Left lobe of liver (tissue), 2 donors: ENCODE measurements around the gene SERINC4. TPM values are rescaled to one million over a fixed set of nuclear protein-coding genes. Genes with fewer than 3 reads are reported as not detected.
A peak's percentile ranks its signal among the peaks of the same experiment; 100 is the strongest.

Experiments used
- ATAC-seq: fragments of 200-7000 bp; cut with Tn5 transposase; one replicate; pipeline ENCODE4 v1.9.1; 2020; ENCODE audit warnings: mild to moderate bottlenecking, moderate library complexity
- DNase-seq: peaks from one replicate; pipeline ENCODE4 v3.0.0-alpha.2; 2020; ENCODE audit warnings: low spot score
- total RNA-seq: library from RNA; stranded (reverse); gene quantifications from one replicate; pipeline ENCODE4 v1.2.1, GENCODE V29; 2021
- donor health status: DM: no; HTN: no; CAD: no; lungs with moderate emphysema.
- donor health status: DM: no; HTN: yes; CAD: no.

SERINC4 gene
- total RNA-seq, 1 donor from 2014 or later = 0.18 TPM

- DNase-seq (no peak), ATAC-seq (no peak)
These were observed 643 bp downstream of the SERINC4 start for GRCh38 chr15:43799209-43799944.

GRCh38 chr15:43796566-43796965 lies 3.5 kb downstream of the SERINC4 start:
- DNase-seq = no peak
- no peak for ATAC-seq

GRCh38 chr15:43795997-43796396 lies 4.0 kb downstream of the SERINC4 start:
- no peak for DNase-seq
- ATAC-seq = no peak

DNA sequence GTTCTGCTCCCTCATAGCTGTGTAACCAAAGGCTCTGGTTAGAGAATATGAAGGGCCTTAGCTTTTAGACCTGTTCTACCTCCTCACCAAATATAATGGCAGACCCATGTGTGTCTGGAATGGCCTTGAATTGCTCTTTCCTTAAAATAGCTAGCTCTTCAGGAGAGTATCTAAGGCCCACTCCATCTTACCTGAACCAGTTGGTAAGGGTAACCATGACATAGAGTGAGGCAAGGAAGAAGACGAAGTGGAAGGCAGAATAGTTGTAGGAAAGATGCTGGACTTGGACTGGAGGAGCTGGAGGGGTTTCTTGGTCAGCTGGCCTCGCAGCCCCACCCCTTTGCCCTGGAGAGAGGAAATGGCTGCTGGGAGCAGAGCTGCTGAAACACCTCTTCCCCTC lies 4.8 kb downstream of the SERINC4 start:
- DNase-seq (no peak), ATAC-seq (no peak)

DNA sequence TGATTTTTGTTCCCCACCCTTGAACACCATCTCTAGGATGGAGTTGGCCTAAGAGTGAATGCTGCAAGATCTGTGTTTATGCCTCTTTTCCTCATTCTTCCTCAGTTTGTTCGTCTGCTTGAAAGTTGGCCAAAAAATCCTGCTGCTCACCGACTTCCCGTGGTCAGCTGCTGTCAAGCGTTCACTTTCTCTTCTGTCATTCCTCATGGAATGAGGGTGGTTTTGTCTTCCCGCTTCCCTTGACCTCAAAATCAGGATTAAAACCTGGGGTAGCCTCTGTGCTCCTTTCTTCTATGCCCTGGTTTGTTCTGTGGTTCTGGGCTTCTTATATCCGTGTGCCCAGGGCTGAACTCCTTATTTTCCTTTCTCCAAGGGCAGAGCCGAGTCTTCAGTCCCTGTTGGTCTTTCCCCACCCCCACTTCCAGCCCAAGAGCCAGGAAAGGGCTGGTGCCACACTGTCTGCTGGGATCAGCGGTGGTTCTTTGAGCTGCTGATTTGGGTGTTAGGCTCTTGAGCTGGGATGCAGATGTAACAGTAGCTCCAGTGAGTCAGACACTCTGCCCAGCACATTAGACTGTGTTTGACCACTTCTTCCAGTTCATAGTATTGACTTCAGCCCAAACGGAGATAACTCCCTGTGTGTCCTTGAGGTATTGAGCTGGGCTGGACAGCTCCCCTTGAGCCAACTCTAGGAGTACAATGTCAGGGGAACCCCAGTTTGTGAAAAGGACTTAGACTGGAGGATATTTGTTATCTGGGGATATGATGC lies 5.6 kb downstream of the SERINC4 start:
- ATAC-seq (no peak), DNase-seq (no peak)

GRCh38 chr15:43793647-43794046 lies 6.4 kb downstream of the SERINC4 start:
- DNase-seq = no peak

GRCh38 chr15:43792761-43793476 lies 7.1 kb downstream of the SERINC4 start:
- DNase-seq = peak; percentile 52

More at GRCh38 chr15:43793647-43794046, 6.4 kb downstream of the SERINC4 start:
- ATAC-seq = no peak

DNA sequence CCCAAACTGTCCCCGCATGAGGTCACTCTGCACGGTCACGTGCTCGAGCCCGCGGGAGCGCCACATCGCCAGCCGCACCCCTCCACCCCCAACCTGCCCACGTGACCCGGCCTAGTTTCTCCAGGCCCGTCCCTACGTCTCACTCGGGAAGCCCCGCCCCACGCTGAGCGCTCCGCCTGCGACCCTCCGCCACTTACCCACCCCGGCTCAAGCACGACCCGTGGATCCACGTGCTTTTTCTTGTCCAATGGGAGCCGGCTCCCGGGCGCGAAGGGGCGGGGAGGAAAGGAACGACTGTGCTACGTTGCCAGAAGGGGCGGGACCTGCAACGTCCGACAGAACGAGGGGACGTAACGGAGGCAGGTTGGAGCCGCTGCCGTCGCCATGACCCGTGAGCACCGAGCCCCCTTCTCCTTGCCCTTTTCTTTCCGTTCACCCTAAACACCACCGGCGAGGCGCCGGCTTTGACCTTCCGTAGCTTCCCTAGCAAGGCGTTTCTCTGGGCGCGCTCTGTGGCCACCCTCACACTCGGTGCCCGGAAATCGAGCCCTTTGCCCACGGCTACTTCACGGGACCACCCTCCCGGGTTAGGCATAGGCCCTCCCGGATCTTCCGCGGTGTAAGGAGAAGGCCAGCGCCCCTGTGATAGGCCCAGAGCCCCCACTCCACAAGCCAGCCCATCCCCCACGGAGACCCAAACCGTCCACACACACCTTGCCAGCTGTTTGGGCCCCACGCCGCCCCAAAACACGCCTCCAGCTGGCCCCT lies 7.8 kb downstream of the SERINC4 start, which contains the start of gene SERF2:
TSS of gene SERF2 (plus strand) at position 328 of the 768 bp plus-strand sequence. CDS start at position 385, 57 bp downstream.
- ATAC-seq (peak; percentile 92), DNase-seq (peak; percentile 100)

More at GRCh38 chr15:43792761-43793476, 7.1 kb downstream of the SERINC4 start:
- ATAC-seq = peak; percentile 6

- ATAC-seq = no peak
- no peak for DNase-seq
These were observed 10.6 kb downstream of the SERINC4 start for GRCh38 chr15:43789409-43789808.

GRCh38 chr15:43779016-43779415 lies 21.0 kb downstream of the SERINC4 start:
- ATAC-seq (no peak), DNase-seq (no peak)

- ATAC-seq (peak; percentile 72), DNase-seq (peak; percentile 87)
These were observed 22.6 kb downstream of the SERINC4 start for GRCh38 chr15:43777267-43777914.

GRCh38 chr15:43776718-43777266 lies 23.2 kb downstream of the SERINC4 start, which contains the start of gene ELL3:
Gene ELL3 (minus strand): TSS chr15:43776966. CDS start chr15:43776901, 65 bp downstream.
- ATAC-seq (peak; percentile 85), DNase-seq (peak; percentile 86)

DNA sequence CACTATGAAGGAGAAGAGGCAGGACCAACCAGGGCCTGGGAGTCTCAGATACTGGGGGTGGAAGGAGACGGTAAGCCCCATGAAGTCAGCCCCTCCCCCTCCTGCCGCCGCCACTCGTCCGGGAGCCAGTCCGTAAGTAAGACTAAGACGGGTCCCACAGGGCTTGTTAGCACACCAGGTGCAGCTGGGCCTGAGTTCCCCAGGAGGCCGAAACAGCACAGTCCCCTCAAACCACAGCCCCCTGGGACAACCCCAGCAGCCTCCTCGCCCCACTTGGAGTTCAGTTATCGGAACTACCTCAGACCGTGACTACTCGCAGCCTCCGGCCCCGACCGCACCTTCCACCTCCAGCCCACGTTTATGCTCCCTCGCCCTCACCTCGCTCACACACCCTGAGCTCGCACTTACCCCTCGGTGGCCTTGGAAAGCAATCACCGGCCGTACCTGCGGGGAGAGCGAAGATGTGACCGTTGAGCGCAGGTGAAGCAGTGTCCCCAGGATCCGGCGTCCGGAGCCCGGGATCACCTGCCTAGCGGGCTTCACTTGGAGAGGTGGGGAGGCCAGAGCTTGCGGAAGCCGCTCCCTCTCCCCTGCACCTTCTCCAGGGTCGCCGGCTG lies 23.8 kb downstream of the SERINC4 start:
- DNase-seq = no peak
- peak; percentile 19 for ATAC-seq

DNA sequence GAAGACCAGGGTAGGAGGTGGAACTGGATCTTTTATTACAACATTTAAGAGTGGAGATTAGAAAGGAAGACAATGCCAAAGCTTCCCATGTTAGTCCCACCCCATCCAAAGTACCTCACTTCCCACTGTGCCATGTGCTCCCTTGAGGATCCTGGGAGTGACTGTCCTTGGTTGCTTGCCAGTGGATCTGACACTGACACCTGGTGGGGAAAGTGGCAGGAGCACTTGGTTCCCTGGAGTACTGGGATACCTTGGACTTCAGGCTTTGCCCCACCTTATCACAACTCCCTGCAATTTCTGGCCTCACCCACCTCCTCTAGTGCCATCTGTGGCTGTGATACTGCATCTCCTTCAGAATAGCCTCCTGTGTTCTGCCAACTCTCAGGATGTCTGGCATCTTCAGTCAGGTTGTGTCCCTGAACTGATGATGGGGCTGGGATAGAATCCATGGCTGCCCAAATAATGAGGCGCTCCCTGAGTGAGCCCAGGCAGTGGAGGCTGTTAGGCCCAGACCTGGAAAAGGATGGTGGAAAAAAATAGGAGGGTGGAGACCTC lies 24.5 kb downstream of the SERINC4 start:
- ATAC-seq (peak; percentile 58), DNase-seq (peak; percentile 78)

GRCh38 chr15:43774062-43774461 lies 26.0 kb downstream of the SERINC4 start:
- no peak for DNase-seq
- ATAC-seq = no peak

GRCh38 chr15:43772624-43773023 lies 27.4 kb downstream of the SERINC4 start:
- no peak for DNase-seq

GRCh38 chr15:43771816-43772215 lies 28.2 kb downstream of the SERINC4 start:
- DNase-seq = no peak
- no peak for ATAC-seq

More at GRCh38 chr15:43772624-43773023, 27.4 kb downstream of the SERINC4 start:
- no peak for ATAC-seq

DNA sequence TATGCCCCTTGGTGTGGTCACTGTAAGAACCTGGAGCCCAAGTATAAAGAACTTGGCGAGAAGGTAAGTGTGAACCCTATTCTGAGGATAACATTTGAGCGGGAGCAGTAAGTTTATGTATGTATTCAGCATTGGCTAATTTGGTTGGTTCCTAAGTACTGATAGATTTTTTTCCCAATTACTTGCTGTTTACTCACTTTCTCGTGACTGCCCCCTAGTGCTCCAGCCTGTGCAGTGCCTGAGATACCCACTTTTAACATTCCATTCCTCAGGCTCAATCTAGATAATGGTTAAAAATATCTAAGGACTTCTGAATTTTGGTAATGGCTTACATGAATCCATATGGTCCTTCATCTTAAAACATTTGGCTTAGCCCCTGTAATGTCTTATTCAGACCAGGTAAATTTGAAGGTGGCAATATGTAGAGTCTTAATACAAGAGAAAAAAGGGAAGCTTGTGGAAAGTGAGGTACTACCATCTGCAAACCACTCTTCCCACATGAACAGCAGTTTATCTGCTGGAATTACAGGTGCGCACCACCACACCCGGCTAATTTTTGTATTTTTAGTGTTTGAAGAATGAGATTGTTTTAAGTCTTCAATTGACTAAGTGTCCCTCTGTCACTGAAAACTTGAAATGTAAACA lies 30.3 kb downstream of the SERINC4 start:
- ATAC-seq (peak; percentile 75), DNase-seq (no peak)
